Right kidney (tissue), 1 donor: ENCODE results near the gene TMCO2.

Source experiments
- DNase-seq: peaks from one replicate; pipeline ENCODE4 v3.0.0-alpha.2; 2016

Gene TMCO2

DNA sequence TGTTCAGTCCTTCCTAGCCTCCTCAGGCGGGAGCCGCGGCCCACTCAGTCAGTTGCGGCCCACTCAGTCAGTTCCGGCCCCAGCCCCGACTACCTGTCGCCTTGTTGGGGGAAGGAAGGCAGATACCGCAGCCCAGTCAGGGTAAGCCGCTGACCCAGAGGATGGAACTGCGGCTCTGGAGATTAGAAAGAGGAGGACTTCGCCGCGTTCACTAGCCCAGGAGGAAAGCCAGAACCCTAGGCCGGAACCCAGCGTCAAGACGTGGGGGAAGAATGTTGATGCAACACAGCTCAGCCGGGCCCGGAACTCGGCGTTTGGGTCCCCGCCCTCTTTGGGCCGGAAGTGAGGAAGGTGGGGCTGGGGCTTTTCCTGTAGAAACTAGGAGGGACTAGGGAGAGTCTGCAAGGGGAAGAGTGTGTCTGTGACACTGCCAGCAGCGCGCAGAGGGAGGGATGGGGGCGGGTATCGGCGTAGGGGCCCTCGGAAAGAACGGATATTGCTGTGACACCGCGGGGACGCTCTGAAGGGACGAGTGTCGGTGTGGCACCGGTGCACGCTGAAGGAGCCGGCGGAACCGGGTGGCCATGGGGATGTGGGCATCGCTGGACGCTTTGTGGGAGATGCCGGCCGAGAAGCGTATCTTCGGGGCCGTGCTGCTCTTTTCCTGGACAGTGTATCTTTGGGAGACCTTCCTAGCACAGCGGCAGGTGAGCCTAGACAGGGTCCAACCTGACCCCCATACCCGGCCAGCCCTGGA is 10.1 kb downstream of the TMCO2 start, which contains the start of gene ZMPSTE24:
Gene ZMPSTE24 (plus strand): TSS at position 549 of the 757 bp plus-strand sequence. CDS start 36 bp downstream, at position 585.
- DNase-seq, result peak; percentile 95

GRCh38 chr1:40258445-40258769 is 10.7 kb downstream of the TMCO2 start:
- no peak for DNase-seq

DNA sequence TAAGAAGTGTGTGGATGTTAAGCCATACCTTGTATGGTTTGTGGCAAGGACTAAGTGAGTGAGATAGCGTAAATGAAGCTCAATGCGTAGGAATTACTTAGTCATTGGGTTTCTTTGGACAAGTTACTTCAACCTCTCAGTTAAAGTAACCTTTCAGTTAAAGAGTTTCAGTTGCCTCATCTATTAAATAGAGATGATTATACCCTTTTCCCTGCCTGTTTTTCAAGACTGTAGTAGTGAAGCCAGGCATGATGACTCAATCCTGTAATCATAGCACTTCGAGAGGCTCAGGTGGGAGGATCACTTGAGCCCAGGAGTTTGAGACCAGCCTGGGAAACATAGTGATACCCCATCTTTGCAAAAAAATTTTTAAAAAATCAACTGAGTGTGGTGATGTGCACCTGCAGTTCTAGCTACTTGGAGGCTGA is 16.6 kb downstream of the TMCO2 start:
- DNase-seq, result no peak

DNA sequence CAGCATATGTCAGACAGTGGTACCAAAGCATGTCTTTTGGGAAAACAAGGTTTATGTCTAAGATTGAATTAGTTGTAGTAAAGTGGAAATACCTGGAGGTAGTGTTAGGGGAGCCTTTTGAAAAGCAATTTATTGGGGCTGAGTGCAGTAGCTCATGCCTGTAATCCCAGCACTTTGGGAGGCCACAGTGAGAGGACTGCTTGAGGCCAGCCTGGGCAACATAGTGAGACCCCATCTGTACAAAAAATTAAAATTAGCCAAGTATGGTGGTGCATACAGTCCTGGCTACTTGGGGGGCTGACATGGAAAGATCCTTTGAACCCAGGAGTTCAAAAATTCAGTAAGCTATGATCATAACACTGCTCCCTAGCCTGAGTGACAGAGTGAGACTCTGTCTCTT is 17.6 kb downstream of the TMCO2 start:
- no peak for DNase-seq

GRCh38 chr1:40265919-40266318 is 18.2 kb downstream of the TMCO2 start:
- DNase-seq, result no peak

GRCh38 chr1:40266786-40267535 is 19.2 kb downstream of the TMCO2 start:
- DNase-seq, result no peak

DNA sequence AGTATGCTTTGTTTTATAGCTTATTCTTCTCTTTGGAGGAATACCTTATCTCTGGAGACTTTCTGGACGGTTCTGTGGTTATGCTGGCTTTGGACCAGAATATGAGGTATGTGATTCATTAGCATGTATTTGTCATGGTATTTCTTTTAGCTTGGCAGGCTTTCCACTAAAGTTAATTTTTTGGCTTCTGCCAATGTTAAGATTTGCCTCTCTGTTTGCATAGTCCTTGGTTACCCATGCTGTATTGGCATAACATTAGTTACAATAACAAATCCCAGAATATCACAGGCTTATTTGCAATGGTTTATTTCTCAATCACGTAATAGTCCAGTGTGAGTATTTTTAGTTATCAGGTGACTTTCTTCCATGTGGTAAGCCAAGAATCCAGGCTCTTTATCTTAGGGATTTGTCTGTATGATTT is 20.0 kb downstream of the TMCO2 start:
- no peak for DNase-seq

- no peak for DNase-seq
Measured at GRCh38 chr1:40268211-40268610, 20.5 kb downstream of the TMCO2 start.

DNA sequence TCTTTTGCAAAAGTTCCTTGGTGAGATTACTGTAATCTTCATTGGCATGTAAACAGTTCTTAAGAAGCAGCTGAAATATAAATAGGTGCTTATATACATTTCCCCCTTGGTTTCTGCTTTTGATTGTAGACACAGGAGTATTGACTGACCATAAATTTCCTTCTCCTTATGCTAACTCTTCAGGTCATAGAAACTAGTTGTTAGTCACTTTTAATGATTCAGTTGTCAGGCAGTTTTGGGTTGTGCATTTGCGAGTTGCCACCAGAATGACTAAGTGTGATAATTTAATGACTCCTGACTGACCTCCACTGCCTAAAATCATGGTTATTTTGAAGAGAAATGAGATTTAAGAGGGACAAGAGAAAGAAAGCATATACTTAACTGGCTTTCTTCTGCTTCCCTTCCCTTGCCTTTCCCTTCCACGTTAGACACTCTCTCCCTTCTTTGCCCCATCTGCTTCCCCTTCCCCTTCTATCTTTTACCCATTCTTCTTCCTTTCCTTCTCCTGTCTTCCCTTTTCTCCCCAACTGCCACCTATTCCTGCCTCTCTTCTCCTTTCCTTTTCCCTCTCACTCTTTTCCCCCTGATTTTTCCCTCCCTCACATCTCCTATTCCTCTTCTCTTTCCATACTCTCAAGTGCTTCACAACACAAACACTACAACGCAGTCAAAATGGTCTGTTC is 22.6 kb downstream of the TMCO2 start:
- no peak for DNase-seq

GRCh38 chr1:40272653-40273213 is 25.0 kb downstream of the TMCO2 start:
- DNase-seq, result no peak

DNA sequence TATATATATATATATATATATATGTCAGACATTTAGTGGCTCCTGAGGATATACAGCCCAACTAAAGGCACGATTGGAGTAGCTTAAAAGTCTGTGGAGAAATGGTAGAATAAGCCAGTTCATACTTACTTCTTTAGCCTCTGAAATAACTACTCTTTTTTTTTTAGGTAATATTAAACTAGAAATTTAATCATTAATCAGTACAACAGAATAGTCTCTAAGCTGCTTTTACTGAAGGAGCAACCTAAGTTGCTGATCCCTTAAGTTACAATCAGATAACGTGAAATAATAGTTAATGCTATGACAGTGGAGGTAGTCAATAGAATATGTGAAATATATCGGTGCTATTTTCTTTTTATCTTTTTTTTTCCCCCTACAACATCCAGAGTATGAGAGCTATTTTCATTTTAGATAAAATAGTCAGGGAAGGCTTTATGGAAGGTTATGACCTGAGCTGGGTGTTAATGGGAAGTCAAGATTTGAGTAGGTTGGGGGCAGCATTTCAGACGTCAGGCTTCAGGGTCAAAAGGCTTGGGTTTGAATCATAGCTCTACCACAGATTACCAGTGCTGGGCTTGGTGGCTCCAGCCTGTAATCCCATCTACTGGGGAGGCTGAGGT is 25.9 kb downstream of the TMCO2 start:
- no peak for DNase-seq

GRCh38 chr1:40274331-40274730 is 26.6 kb downstream of the TMCO2 start:
- no peak for DNase-seq

GRCh38 chr1:40276122-40276521 is 28.4 kb downstream of the TMCO2 start:
- DNase-seq, result no peak

- DNase-seq, result no peak
Measured at GRCh38 chr1:40281853-40282252, 34.1 kb downstream of the TMCO2 start.

DNA sequence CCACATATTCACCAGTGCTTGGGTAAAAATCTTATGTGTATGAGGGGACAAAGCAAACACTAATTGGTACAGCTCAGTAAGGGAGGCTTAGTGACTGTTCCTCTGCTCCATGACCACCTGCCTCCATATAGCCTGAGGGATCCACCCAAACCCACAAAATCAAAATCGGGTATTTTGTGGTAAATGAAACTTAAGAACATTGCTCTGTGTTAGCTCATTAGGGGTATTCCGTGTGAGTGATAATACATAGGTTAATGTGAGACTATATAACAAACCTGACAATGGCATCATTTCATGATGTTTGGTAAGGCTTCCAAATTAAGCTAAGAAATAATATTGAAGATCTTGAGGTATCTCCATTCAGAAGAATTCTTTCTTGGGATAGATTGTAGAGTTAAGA is 43.6 kb downstream of the TMCO2 start:
- DNase-seq, result no peak

GRCh38 chr1:40299366-40300248 is 51.9 kb downstream of the TMCO2 start:
- DNase-seq, result no peak

GRCh38 chr1:40300249-40300567 is 52.5 kb downstream of the TMCO2 start:
- no peak for DNase-seq

- DNase-seq, result no peak
Measured at GRCh38 chr1:40300651-40301050, 52.9 kb downstream of the TMCO2 start.

DNA sequence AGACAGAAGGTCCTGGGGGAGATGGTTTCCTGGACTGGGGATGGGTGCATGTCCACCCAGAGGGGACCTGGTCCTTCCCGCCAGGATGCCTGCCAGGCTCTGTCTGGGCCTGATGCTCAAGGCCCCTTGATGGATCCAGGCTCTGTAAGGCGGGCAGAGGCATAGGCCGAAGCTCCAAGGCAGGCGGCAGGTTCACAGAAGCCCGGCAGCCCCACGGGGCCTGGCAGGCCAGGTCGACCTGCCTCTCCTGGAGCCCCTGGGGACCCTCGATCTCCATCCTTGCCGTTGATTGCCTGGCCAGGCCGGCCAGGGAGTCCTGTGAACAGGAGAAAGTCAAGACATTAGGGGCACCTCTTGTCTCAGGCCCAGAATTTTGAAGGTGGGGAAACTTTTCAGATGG is 53.3 kb downstream of the TMCO2 start:
- no peak for DNase-seq
